Non-pigmented ciliary epithelial cell (primary cell): ENCODE measurements around the gene KIAA1755.

Source experiments
- DNase-seq: peaks from one replicate; pipeline ENCODE4 v3.0.0-alpha.2; 2010; ENCODE audit warnings: low read depth

Gene KIAA1755, protein sequence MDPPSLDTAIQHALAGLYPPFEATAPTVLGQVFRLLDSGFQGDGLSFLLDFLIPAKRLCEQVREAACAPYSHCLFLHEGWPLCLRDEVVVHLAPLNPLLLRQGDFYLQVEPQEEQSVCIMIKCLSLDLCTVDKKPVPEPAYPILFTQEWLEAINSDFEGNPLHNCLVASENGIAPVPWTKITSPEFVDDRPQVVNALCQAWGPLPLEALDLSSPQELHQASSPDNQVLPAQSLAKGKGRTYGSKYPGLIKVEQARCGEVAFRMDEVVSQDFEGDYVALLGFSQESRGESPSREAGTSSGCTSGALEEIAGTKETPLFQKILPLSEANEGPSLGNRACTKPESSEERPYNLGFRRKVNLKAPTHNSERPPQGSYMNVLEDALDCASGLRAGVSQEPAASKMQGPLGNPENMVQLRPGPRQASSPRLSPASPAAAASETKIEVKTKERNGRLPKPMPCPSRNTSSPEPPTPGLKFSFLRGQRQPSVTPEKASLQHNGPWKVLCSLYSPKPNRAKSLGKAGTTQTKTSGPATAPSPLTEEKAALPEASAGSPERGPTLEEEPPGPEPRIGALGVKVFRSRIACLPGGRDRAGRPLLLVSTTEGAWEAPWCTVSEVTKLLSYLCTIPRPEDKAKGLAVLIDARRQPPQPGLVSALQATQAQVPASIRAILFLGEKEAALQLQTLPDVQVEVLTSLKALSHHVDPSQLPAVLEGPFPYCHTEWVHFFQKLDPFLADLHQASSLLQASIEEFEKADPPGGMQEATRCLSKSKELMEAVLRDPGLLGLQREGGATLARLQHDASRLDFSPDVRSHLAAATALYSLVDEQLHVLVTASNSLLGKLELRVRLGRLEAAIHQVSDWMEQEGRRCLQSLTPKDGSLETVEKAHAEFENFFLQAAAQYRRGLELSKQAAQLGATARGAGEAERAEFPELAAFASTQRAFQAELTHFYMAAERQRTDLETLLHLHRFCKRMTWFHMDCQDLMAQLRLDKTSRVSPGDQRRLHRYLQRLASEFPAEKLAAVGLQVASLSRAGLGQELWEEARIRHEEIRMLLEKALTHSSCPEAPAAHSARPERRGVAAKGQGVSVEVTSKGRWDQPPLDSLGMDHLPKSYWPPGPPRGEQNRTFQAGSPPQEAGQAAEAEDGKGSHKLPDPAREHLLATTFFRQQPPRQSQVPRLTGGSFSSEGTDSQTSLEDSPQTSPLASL

DNA sequence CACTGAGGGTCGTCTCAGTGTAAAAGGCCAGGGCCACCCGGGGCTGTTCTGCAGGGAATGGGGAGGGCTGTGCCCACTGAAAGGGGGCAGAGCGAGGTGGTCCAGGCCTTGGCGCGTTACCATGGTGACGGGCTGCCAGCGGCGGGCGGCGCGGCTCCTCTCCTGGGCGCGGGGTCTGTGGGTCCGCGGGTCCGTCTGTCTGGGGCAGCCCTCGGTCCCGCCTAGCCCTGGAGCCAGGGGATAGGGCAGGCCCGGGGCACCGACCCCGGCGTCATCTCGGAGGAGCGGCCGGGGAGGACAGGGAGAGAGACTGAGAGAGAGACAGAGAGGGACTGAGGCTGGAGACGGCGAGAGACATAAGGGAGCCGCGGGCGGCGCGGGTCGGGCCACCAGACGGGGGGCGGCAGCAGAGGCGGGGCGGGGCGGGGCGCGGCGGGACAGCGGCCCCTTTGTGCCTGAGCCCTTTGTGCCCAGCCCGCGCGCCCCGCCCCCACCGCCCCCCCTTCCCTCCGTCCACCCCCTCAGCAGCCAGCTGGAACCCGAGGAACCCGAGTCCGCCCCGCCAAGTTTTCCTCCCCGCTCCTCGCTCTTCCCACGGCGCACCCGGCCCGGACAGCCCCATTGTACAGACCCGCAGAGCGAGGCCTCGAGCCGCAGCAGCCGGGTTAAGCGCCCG lies at the start of gene KIAA1755:
KIAA1755 (minus strand) TSS at position 358 of the 676 bp plus-strand sequence; CDS start at position 123, 235 bp downstream.
- DNase-seq = no peak

DNA sequence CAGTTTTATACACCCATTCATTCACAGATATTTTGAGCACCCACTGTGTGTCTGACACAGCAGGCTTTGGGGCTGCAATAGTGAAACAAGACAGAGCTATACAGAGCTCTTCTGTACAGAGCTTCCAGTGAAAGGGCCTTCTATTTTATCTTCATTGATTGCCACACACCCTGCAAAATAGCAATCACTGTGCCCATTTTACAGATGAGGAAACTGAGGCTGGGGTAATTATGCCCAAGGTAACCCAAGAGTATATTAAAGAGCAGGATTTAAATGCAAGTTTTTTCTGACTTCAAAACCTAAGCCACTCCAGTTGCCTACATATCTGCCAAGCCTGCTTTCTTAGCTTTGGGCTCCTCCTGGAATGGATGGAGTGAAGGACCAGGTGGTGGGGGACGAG lies 47.9 kb upstream of the KIAA1755 start:
- DNase-seq = no peak

DNA sequence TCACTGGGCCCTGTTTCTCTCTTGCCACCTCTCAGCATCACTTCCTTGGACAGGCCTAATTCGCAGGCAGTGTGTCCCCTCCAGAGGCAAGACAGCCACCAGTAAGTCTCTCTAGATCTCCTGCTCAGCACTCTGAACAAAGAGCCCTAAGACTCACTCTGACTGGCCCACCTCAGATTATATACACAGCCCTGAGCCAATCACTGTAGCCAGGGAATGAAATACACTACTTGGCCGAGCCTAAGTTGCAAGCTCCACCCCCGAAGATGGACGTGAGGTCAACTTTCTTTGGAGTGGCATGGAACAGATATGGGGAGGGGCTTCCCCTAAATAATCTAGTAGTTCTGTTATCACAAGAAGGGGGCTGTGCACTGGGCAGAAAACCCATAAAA lies 47.5 kb upstream of the KIAA1755 start:
- DNase-seq = no peak

DNA sequence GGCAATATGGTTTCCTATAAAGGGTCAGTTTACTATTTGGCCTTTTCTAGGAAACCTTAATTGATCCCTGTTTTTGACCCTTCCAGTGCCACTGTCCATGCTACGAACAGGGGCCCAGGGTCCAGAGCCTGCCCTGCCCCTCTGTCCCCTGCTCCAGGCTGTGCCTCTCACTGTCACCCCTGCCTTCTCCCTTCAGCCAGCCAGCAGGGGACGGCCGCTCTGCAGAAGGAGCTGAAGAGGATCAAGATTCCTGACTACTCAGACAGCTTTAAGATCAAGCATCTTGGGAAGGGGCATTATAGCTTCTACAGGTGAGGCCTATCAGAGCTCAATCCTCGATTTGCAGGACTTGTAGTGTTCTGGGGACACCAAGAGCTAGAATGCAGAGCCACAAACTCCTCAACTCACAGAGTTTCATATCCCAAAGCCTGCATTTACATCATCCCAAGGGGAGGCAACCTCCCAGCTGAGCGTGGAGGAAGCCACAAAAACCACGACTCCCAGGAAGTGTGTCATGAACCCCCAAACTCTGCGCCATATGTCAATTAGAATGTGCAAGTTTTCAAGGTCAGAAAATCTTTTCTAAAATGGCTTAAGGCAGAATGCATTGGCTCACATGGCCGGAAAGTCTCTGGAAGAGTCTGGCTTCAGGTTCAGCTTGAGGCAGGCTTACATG lies 47.0 kb upstream of the KIAA1755 start:
- peak; percentile 66 for DNase-seq

DNA sequence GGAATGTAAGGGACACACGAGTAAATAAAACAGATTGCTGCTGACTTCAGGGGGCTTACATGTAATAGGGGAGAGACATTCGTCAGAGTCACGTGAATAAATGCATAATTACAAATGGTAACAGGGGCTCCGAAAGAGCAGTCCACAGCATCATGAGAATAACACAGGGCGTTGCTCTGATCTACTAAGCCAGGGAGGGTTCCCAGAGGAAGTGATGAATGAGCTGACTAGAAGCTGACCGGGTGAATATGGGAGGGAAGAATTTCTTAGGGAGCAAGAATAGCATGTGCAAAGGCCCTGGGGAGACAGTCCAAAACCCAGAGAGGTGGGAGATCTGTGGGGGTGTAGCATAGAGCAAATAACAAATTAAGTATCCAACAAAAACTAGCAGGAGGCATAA lies 45.8 kb upstream of the KIAA1755 start:
- DNase-seq = no peak

DNA sequence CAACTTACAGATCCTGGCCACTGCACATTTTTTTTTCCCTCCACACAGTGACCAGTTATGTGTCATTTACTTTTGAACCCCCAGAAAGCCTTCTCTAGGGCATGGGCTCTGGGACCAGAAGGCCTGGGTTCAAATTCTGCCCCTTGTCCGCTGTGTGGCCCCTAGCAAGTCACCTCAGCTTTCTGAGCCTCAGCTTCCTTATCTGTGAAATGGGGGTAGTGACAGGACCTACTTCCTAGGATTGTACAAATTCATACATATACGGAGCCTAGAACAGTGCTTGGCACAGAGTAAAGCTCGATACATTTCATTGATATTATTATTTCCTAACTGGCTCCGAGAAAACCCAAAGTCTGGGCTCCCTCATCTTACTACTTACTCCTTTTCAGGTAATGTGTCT lies 45.0 kb upstream of the KIAA1755 start:
- no peak for DNase-seq

DNA sequence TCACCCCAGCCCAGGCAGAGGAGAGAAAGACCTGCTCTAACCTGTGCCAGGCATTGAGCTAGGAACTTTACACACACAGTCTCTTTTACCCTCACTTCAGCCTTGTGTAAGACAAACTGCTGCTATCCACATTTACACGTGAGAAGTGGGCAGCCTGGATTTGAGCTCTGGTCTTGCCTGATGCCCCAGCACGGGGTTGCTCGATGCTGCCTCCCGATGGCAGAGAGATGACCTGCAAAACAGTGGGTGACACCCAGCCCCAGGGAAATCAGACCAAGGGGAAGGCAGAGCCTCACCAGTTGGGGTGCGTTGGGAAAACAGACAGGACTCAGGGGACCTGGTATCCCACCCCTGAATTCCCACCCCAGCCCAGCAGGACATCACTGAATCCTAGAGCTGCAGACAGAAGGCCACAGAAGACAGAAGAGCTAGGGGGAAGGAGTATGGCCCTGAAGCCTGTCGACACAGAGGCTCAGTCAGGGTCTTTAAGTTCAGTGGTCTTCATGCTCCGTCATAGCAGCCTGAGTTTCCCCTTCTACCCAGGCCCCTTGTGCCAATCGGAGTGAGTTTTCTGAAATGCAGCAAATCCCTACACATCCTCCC lies 44.4 kb upstream of the KIAA1755 start:
- no peak for DNase-seq

DNA sequence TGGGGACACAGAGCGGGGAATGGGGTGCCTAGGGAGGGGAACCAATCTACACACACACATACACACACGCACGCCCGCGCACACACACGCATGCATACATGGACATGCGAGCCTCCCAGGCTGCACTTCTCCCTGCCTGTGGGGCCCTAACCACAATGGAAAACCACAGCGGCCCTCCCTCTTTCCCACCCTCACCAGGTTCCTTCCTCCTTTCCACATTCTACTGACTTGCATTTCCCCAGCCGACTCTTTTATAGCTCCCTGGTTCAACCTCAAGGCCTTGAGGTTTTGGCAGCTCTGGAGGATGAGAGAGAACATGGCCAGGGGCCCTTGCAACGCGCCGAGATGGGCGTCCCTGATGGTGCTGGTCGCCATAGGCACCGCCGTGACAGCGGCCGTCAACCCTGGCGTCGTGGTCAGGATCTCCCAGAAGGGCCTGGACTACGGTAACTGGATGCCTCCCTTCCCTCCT lies 43.4 kb upstream of the KIAA1755 start, which contains the start of gene BPI:
BPI (plus strand) TSS at position 249 of the 472 bp plus-strand sequence; CDS start at position 317, 68 bp downstream.
- DNase-seq = no peak

DNA sequence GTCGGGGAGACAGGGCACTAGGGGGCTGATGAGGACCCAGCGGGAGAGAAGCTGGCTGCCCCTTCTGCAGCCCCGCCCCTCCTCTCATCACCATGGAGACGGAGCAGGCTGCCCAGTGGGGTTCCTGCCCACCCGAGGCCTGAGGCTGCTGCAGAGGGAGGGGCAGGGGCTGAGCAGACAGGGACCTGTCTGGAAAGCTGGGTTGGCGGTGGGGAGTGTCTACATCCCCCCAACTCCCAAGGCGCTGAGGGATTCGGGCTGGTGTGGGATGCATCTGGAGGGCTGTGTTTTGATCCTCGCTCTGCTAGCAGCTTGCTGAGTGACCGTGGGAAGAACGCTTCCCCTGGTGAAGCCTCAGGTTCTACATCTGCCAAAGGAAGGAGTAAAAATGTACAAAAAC lies 42.3 kb upstream of the KIAA1755 start:
- no peak for DNase-seq

DNA sequence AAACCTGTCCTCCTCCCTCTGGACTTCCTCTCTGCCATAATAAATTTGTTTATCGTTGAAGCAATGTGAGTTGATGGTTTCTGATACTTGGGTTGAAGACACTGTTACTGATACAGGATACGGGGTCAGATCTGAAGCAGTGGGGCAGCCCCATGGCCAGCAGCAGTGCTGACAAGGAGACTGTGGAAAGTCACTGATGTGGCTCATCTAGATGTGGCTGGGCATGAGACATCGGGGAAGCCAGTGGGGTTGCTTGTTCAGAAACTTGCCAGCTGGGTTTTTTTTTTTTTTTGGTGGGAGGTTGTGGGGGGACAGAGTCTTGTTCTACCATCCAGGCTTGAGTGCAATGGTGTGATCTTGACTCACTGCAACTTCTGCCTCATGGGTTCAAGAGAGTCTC lies 40.8 kb upstream of the KIAA1755 start:
- no peak for DNase-seq

DNA sequence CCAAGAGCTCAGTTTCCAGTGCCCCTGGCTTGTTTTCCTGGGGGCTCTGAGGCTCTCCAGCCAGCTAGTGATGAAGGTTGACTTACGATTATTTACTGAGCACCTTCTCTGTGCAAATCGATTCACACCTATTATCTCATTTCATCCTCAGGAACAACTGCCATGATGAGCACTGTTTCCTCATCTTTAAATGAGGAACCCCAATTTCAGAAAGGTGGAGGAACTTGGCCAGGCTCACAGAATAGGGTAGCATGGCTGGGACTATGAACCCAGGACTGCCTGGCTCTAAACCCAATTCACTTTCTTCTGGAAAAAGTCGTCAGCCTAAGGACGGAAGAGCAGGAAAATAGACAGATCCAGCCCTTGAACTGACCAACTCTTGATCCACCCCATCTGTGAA lies 39.9 kb upstream of the KIAA1755 start:
- no peak for DNase-seq

DNA sequence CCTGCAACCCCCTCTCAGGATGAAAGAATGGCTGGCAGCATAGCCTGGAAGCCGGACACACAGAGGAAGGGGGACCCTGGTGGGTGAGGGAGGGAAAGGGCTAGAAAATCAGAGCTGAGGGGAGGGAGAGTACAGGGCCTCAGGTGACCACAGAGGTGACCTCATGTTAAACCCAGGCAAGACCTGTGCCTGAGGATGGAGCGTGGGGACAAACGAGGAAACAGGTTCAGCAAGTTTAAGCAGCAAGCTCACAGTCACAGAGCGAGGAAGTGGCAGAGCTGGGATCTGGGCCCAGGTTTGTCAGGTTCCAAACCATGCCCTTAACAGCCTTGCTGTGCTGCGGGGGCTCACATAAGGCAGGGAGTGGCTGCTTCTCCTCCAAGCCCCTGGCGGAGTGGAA lies 39.4 kb upstream of the KIAA1755 start:
- DNase-seq = no peak

DNA sequence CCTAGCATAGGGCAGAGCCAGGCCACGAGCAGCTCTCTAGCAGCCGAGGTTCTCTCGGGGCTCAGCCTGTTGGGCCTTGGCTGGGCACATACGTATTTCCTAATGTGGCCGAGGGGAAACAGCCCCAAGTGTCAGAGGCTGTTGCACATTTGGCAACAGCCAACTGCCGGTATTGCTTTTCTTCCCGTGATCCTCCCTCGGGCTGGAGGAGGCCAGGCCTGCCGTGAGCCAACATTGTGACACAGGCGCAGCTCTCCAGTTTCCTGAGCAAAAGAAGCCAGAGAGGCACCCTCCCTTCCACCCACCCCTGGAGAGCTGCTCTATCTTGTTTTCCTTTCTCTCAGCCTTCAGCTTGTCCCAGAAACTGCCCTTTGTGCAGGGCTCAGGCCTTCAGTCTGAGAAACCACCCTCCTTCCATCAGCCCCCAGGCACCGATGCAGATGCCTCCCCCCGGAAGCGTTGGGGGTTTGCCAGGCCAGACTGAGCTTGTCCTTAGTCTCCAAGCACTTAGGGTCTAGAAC lies 38.3 kb upstream of the KIAA1755 start:
- no peak for DNase-seq

DNA sequence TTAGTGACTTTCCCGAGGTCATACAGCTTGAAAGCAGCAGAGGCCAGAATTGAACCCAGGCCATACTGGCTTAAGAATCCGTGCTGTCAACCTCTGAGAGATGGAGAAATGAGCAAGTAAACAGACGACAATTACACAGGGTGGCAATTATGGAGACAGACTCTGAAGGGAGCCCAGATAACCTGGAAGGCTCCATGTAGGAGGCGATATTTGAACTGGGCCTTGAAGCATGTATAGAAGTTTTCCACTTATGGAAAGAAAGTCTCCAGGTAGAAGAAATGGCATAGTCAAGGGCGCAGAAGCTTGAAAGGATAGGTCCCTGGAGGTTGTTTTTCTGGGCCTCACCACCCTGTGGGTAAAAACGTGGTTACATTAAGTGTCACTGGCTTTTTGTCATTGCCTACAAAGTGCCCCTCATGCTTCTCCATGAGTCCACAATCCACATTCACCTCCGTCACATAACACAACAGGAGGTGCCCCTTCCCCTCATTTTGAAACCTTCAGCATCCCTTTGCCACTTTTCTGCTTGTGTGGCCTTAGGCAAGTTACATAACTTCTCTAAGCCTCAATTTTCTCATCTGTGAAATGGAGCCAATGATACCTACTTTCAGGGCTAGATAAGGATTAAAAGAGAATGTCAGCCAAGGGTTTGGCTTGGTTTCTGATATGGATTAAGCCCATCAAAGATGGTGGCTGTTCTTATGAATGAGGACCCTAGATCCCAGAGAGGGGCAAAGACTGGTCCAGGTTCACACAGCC lies 37.6 kb upstream of the KIAA1755 start:
- DNase-seq = no peak

DNA sequence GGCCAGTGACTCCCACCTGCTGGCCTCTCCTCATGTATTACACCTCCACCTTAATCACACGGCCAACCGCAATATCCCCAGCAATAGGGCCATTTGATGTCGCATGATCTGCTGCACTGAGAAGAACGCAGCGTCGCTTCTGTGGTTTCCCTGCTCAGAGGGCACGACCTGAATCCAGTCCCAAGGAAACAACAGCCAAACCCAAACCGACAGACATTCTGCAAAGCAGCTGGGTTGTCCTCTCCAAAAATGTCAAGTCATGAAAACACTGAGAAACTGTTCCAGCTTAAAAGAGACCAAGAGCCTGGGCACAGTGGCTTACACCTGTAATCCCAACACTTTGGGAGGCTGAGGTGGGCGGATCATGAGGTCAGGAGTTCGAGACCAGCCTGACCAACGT lies 35.9 kb upstream of the KIAA1755 start:
- no peak for DNase-seq

DNA sequence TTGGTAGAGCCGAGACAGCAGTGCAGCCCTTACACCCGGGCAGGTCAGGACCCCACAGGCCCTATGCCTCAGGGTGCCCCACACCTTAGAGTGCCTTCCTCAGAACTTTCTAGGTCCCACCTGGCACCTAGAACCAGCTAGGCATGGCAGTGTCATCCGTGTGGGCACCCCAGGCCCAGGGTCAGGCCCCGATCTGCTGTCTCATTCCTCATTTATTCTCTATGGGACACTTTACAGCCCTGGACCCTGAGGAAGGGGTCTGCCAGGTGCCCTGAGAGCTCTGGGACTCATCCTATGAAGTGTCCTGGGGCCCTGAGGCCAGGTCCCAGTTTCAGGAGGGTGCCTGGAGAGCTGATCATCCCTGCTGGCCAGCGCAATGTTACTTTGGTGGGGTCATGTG lies 35.3 kb upstream of the KIAA1755 start:
- no peak for DNase-seq

DNA sequence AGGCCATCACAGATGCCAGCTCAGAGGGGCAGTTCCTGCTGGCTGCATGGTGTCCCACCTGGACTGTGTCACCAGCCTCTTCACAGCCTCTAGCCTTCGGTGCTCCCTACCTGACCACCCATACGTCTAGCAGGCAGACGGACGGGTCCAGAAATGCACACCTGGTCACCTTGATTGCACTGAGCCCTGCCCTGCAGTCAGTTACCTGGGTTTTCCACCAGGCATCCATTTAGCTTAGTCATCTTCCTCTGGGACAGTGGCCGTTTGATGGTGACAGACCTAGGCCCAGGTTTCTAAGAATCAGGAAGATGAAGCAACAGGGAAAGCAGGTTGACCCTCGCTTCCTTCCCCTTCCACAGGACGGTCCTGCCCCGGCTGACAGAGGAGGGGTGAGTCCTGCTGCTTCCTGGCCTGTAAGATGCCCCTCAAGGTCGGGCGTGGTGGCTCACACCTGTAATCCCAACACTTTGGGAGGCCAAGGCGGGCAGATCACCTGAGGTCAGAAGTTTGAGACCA lies 33.6 kb upstream of the KIAA1755 start:
- no peak for DNase-seq

DNA sequence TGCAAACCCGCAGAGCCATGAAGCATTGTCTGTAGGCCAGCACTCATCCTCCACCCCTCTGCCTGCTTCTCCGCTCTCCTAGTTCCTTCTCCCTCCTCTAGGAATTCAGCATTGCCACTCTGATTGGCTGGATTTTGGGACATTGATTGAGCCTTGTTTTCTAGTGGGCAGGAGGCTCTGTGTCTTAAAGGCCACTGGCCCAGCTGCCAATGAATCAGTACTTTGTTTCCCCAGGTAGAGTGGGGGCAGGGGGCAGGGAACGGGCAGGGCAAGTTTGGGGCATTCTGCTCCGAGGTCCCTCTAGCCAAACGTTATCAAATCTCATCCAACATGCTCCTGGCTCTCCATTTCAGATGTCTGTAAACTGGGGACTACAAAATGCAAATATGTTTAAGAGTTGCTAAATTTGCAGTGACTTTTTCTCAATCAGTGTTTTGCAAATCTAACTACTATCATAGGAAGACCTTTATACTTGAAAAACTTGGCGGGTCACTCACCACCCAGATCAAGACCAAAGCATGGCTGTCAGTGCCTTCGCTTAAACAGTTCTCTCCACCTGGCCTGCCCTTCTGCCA lies 33.0 kb upstream of the KIAA1755 start:
- no peak for DNase-seq

DNA sequence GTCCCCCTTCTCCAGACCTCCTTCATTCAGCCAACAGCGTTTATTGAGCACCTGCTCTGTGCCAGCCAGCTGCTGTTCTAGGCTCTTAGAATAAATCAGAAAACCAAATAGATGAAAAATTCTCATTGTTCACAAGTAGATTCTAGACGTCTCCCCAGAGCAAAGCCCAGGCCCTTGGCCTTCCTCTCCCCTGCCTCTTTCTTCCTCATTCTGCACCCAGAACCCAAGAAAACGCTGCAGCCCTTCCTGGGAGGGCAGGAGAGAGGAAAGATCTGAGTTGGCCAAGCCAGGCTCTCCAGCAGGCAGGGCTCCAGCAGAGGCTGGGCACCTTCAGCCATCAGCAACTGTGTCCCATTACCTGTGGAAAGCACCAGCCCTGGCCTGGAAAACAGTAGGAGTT lies 31.4 kb upstream of the KIAA1755 start:
- DNase-seq = no peak
